MCF 10A (cell line): ENCODE data around the gene TFCP2L1. TPM values are rescaled to one million over a fixed set of nuclear protein-coding genes. Genes with fewer than 3 reads are reported as not detected.

ENCODE experiments used
- BruUV-seq: library from RNA; stranded (reverse); fragments of 400-500 nt; replicated peaks from 2 replicates; lab custom pipeline; 2021; lab: Mats Ljungman, UMichigan
- CTCF ChIA-PET: fragments of 300-600 bp; sonication (Branson Sonifier 250); formaldehyde crosslinking; extraction: SDS; loops from one replicate; lab custom pipeline; 2021; ENCODE audit warnings: antibody characterized with exemption, inconsistent platforms; lab: Yijun Ruan, JAX
- POLR2A ChIA-PET: fragments of 300-600, 350-650 bp; sonication (Branson Sonifier 250); formaldehyde crosslinking; extraction: SDS; loops from one replicate; lab custom pipeline; 2020; ENCODE audit warnings: antibody characterized with exemption, inconsistent platforms; lab: Yijun Ruan, JAX
- DNase-seq: peaks from one replicate; pipeline ENCODE4 v3.0.0-alpha.2; 2018; ENCODE audit not compliant: unreplicated experiment
- H3K27ac Mint-ChIP-seq: one replicate; pipeline ENCODE4 v1.8.0; 2022; ENCODE audit warnings: mild to moderate bottlenecking, low read depth, mixed read lengths; ENCODE audit not compliant: unreplicated experiment
- H3K27me3 Mint-ChIP-seq: one replicate; pipeline ENCODE4 v1.8.0; 2022; ENCODE audit warnings: mixed read lengths; ENCODE audit not compliant: insufficient read depth, unreplicated experiment
- H3K36me3 Mint-ChIP-seq: one replicate; pipeline ENCODE4 v1.8.0; 2022; ENCODE audit warnings: mild to moderate bottlenecking, moderate library complexity, mixed read lengths; ENCODE audit not compliant: insufficient read depth, unreplicated experiment
- H3K4me1 Mint-ChIP-seq: one replicate; pipeline ENCODE4 v1.8.0; 2022; ENCODE audit warnings: mixed read lengths; ENCODE audit not compliant: insufficient read depth, unreplicated experiment
- H3K4me3 Mint-ChIP-seq: one replicate; pipeline ENCODE4 v1.8.0; 2022; ENCODE audit warnings: mild to moderate bottlenecking, moderate library complexity, mixed read lengths; ENCODE audit not compliant: unreplicated experiment
- H3K9me3 Mint-ChIP-seq: one replicate; pipeline ENCODE4 v1.8.0; 2022; ENCODE audit warnings: mixed read lengths; ENCODE audit not compliant: unreplicated experiment
- CTCF ChIP-seq: fragments of 200-600 bp; IDR thresholded peaks from one replicate; pipeline ENCODE4 v1.8.0; 2022; ENCODE audit warnings: antibody characterized with exemption, mild to moderate bottlenecking; ENCODE audit not compliant: unreplicated experiment
- intact Hi-C: fragments of 100-400 bp; cut with micrococcal nuclease; formaldehyde crosslinking; loops from 2 replicates; pipeline ENCODE4 v1.14.1; 2022
- total RNA-seq: library from RNA; stranded (reverse); gene quantifications from 2 replicates; pipeline ENCODE4 v1.2.3, GENCODE V29; 2022

The TFCP2L1 gene
- total RNA-seq, 1 experiment from 2014 or later = 22.6 TPM

GRCh38 chr2:121234144-121234543, 50.9 kb downstream of the TFCP2L1 start:
- intact Hi-C loops = no loop called here
- H3K27ac Mint-ChIP-seq = no peak overlapping the region

GRCh38 chr2:121233486-121234110, 51.4 kb downstream of the TFCP2L1 start:
- H3K27ac Mint-ChIP-seq = no peak overlapping the region
- CTCF ChIA-PET = interaction anchor here (1.0 kb wide), 1 partner anchor 14 kb away, joined by 5 read pairs; no protein-coding TSS in a partner anchor
- H3K9me3 Mint-ChIP-seq = no peaks in the 10 kb centered on the region
- no peaks in the 10 kb centered on the region for H3K4me1 Mint-ChIP-seq
- intact Hi-C loops = no loop called here
- no peak overlapping the region for H3K4me3 Mint-ChIP-seq
- BruUV-seq = no TSS peak
- TF ChIP-seq CTCF = no peak
- POLR2A ChIA-PET = interaction anchor here (1.0 to 2.1 kb wide), 3 partner anchors 9 to 30 kb away, joined by 3 to 6 read pairs (median 4); no protein-coding TSS in a partner anchor
- H3K27me3 Mint-ChIP-seq = no peaks in the 10 kb centered on the region
- DNase-seq = no peak
- H3K36me3 Mint-ChIP-seq = peaks cover 85% of the 10 kb centered on the region

More at GRCh38 chr2:121234144-121234543, 50.9 kb downstream of the TFCP2L1 start:
- POLR2A ChIA-PET = interaction anchor here (2.1 kb wide), 1 partner anchor 9 kb away, joined by 6 read pairs; no protein-coding TSS in a partner anchor
- Mint-ChIP-seq H3K4me3 (no peak overlapping the region), H3K9me3 (no peaks in the 10 kb centered on the region), H3K4me1 (no peaks in the 10 kb centered on the region), H3K27me3 (no peaks in the 10 kb centered on the region), H3K36me3 (peaks cover 87% of the 10 kb centered on the region)
- no TSS peak for BruUV-seq
- TF ChIP-seq CTCF = no peak
- CTCF ChIA-PET = interaction anchor here (1.0 kb wide), 1 partner anchor 14 kb away, joined by 5 read pairs; no protein-coding TSS in a partner anchor
- DNase-seq = no peak

- Mint-ChIP-seq H3K4me3 (no peak overlapping the region), H3K27me3 (no peaks in the 10 kb centered on the region), H3K4me1 (no peaks in the 10 kb centered on the region), H3K36me3 (peaks cover 80% of the 10 kb centered on the region), H3K9me3 (no peaks in the 10 kb centered on the region), H3K27ac (peak overlapping the region; percentile 39)
- TF ChIP-seq CTCF = no peak
- ChIA-PET CTCF (interaction anchor here (0.6 kb wide), 2 partner anchors 38 to 127 kb away, joined by 3 to 4 read pairs; no protein-coding TSS in a partner anchor), POLR2A (interaction anchor here (0.7 to 1.4 kb wide), 4 partner anchors 11 to 37 kb away, joined by 3 to 5 read pairs (median 4); no protein-coding TSS in a partner anchor)
- intact Hi-C loops = no loop called here
- BruUV-seq = no TSS peak
- DNase-seq = no peak
Observed at GRCh38 chr2:121232626-121233265, 52.3 kb downstream of the TFCP2L1 start.

- H3K4me1 Mint-ChIP-seq = no peaks in the 10 kb centered on the region
- no peaks in the 10 kb centered on the region for H3K27me3 Mint-ChIP-seq
- intact Hi-C loops = no loop called here
- H3K27ac Mint-ChIP-seq = no peak overlapping the region
- H3K4me3 Mint-ChIP-seq = no peak overlapping the region
- H3K9me3 Mint-ChIP-seq = no peaks in the 10 kb centered on the region
- no TSS peak for BruUV-seq
- no peak for DNase-seq
- peaks cover 71% of the 10 kb centered on the region for H3K36me3 Mint-ChIP-seq
- TF ChIP-seq CTCF = no peak
- ChIA-PET CTCF (interaction anchor here (0.5 kb wide), 1 partner anchor 125 kb away, joined by 3 read pairs; no protein-coding TSS in a partner anchor), POLR2A (interaction anchor here (0.9 to 1.4 kb wide), 2 partner anchors 8 to 10 kb away, joined by 4 read pairs; no protein-coding TSS in a partner anchor)
Observed at GRCh38 chr2:121231385-121232000, 53.5 kb downstream of the TFCP2L1 start.
